ENCODE results near the gene KRTAP12-2.
"Not testable (repeated sequence)": the region's sequence is repeated elsewhere in the genome, so short reads cannot be mapped to it uniquely, and the experiment has no call there.

KRTAP12-2 gene

GRCh38 chr21:44692798-44693512 is 26.2 kb upstream of the KRTAP12-2 start:
- Histone ChIP-seq H3K9me2 (replicated peaks; ENCODE audit: low read depth, low read length) (no peaks in the 10 kb centered on the region), H3K9me3 (ENCODE audit: insufficient read depth, low read depth, low read length) (peaks cover 4% of the 10 kb centered on the region; the same call in 1 of the 2 replicates), H3K4me3 (ENCODE audit: low read length, poor library complexity, severe bottlenecking) (no peak overlapping the region), H3K4me2 (ENCODE audit: low read depth, low read length, poor library complexity, severe bottlenecking) (no peak overlapping the region), H3K27me3 (ENCODE audit: insufficient read depth, low read length, poor library complexity, severe bottlenecking) (no peaks in the 10 kb centered on the region), H3K9ac (ENCODE audit: low read depth, low read length, poor library complexity, severe bottlenecking) (no peak overlapping the region), H3K79me2 (ENCODE audit: insufficient read depth, low read length) (no peaks in the 10 kb centered on the region), H2AFZ (ENCODE audit: low read length) (no peak overlapping the region), H3K36me3 (ENCODE audit: insufficient read depth, low read length) (no peaks in the 10 kb centered on the region), H4K20me1 (ENCODE audit: insufficient read depth, low read length, poor library complexity, severe bottlenecking) (no peaks in the 10 kb centered on the region), H3F3A (ENCODE audit: low read depth) (no peaks in the 10 kb centered on the region), H3K4me1 (ENCODE audit: insufficient read depth, low read length, poor library complexity, severe bottlenecking) (no peaks in the 10 kb centered on the region)
- TF ChIP-seq CTCF (conservative IDR thresholded peaks at IDR 0.05; ENCODE audit: low read length): no peak
- TF ChIP-seq EZH2phosphoT487 (IDR thresholded peaks at IDR 0.05; ENCODE audit: borderline replicate concordance): no peak

- H4K20me1 ChIP-seq (ENCODE audit: insufficient read depth, low read length, poor library complexity, severe bottlenecking): no peaks in the 10 kb centered on the region
- no peaks in the 10 kb centered on the region for H3K4me1 ChIP-seq (ENCODE audit: insufficient read depth, low read length, poor library complexity, severe bottlenecking)
- TF ChIP-seq CTCF (conservative IDR thresholded peaks at IDR 0.05; ENCODE audit: low read length) (no peak), EZH2phosphoT487 (IDR thresholded peaks at IDR 0.05; ENCODE audit: borderline replicate concordance) (no peak)
- no peaks in the 10 kb centered on the region for H3F3A ChIP-seq (ENCODE audit: low read depth)
- peaks cover 4% of the 10 kb centered on the region; the same call in 1 of the 2 replicates for H3K9me3 ChIP-seq (ENCODE audit: insufficient read depth, low read depth, low read length)
- no peaks in the 10 kb centered on the region for H3K36me3 ChIP-seq (ENCODE audit: insufficient read depth, low read length)
- H3K79me2 ChIP-seq (ENCODE audit: insufficient read depth, low read length): no peaks in the 10 kb centered on the region
- H3K9ac ChIP-seq (ENCODE audit: low read depth, low read length, poor library complexity, severe bottlenecking): no peak overlapping the region
- H2AFZ ChIP-seq (ENCODE audit: low read length): no peak overlapping the region
- H3K4me2 ChIP-seq (ENCODE audit: low read depth, low read length, poor library complexity, severe bottlenecking): no peak overlapping the region
- H3K9me2 ChIP-seq (replicated peaks; ENCODE audit: low read depth, low read length): no peaks in the 10 kb centered on the region
- H3K27me3 ChIP-seq (ENCODE audit: insufficient read depth, low read length, poor library complexity, severe bottlenecking): no peaks in the 10 kb centered on the region
- H3K4me3 ChIP-seq (ENCODE audit: low read length, poor library complexity, severe bottlenecking): no peak overlapping the region
Measured at GRCh38 chr21:44691686-44692085, 25.0 kb upstream of the KRTAP12-2 start.

- H4K20me1 ChIP-seq (ENCODE audit: insufficient read depth, low read length, poor library complexity, severe bottlenecking); H3F3A ChIP-seq (ENCODE audit: low read depth); H3K27me3 ChIP-seq (ENCODE audit: insufficient read depth, low read length, poor library complexity, severe bottlenecking); H3K4me1 ChIP-seq (ENCODE audit: insufficient read depth, low read length, poor library complexity, severe bottlenecking); H3K79me2 ChIP-seq (ENCODE audit: insufficient read depth, low read length); H3K4me3 ChIP-seq (ENCODE audit: low read length, poor library complexity, severe bottlenecking); H3K36me3 ChIP-seq (ENCODE audit: insufficient read depth, low read length); H3K9ac ChIP-seq (ENCODE audit: low read depth, low read length, poor library complexity, severe bottlenecking); H3K9me2 ChIP-seq (replicated peaks; ENCODE audit: low read depth, low read length); H2AFZ ChIP-seq (ENCODE audit: low read length); H3K4me2 ChIP-seq (ENCODE audit: low read depth, low read length, poor library complexity, severe bottlenecking); H3K9me3 ChIP-seq (ENCODE audit: insufficient read depth, low read depth, low read length): not testable (repeated sequence)
Measured at GRCh38 chr21:44689740-44690139, 23.0 kb upstream of the KRTAP12-2 start.

- Histone ChIP-seq H3F3A (ENCODE audit: low read depth) (no peaks in the 10 kb centered on the region), H3K9me2 (replicated peaks; ENCODE audit: low read depth, low read length) (no peaks in the 10 kb centered on the region), H3K27me3 (ENCODE audit: insufficient read depth, low read length, poor library complexity, severe bottlenecking) (no peaks in the 10 kb centered on the region), H3K4me1 (ENCODE audit: insufficient read depth, low read length, poor library complexity, severe bottlenecking) (no peaks in the 10 kb centered on the region), H3K79me2 (ENCODE audit: insufficient read depth, low read length) (no peaks in the 10 kb centered on the region), H3K4me3 (ENCODE audit: low read length, poor library complexity, severe bottlenecking) (no peak overlapping the region), H3K36me3 (ENCODE audit: insufficient read depth, low read length) (no peaks in the 10 kb centered on the region), H3K9me3 (ENCODE audit: insufficient read depth, low read depth, low read length) (peaks cover 4% of the 10 kb centered on the region; the same call in 1 of the 2 replicates), H3K9ac (ENCODE audit: low read depth, low read length, poor library complexity, severe bottlenecking) (no peak overlapping the region), H3K4me2 (ENCODE audit: low read depth, low read length, poor library complexity, severe bottlenecking) (no peak overlapping the region), H2AFZ (ENCODE audit: low read length) (no peak overlapping the region), H4K20me1 (ENCODE audit: insufficient read depth, low read length, poor library complexity, severe bottlenecking) (no peaks in the 10 kb centered on the region)
- TF ChIP-seq EZH2phosphoT487 (IDR thresholded peaks at IDR 0.05; ENCODE audit: borderline replicate concordance) (no peak), CTCF (conservative IDR thresholded peaks at IDR 0.05; ENCODE audit: low read length) (no peak)
Measured at GRCh38 chr21:44687671-44688070, 20.9 kb upstream of the KRTAP12-2 start.

All from Loucy (cell line).